A549 (cell line): ENCODE data around the gene UBE2U. TPM values are rescaled to one million over a fixed set of nuclear protein-coding genes. Genes with fewer than 3 reads are reported as not detected.

Experiments used
- ATAC-seq, 2 experiments: fragments of 200-7000 bp in 1 of 2; fragments of >200 bp in 1 of 2; cut with Nextera tagmentation in 1 of 2; cut with Tn5 transposase in 1 of 2; 3 replicates each; pipeline versions ENCODE4 v1.8.0 to v1.9.1; 2018 to 2020; ENCODE audit warnings: mild to moderate bottlenecking in 1 of 2, moderate library complexity in 1 of 2
- CTCF ChIA-PET: fragments of 300-600 bp; sonication (Branson Sonifier 250); formaldehyde crosslinking; extraction: SDS; loops from one replicate; lab custom pipeline; 2021; ENCODE audit warnings: antibody characterized with exemption, inconsistent platforms; lab: Yijun Ruan, JAX
- POLR2A ChIA-PET: fragments of 350-600 bp; formaldehyde crosslinking; extraction: SDS; loops from one replicate; lab custom pipeline; 2021; ENCODE audit warnings: antibody characterized with exemption, inconsistent platforms; lab: Yijun Ruan, JAX
- DNase-seq, 2 experiments: peaks; one replicate each; pipeline versions ENCODE4 v3.0.0 to v3.0.0-alpha.2; 2011 to 2016; ENCODE audit warnings: low read depth in 1 of 2, low spot score in 1 of 2
- FAIRE-seq: peaks from 2 replicates; lab custom pipeline; 2011; peaks lifted over from hg19 to GRCh38; lab: Jason Lieb, UNC
- H3K27ac ChIP-seq, 2 experiments: fragments of >200 bp; sonication (Bioruptor Twin); formaldehyde crosslinking; 3 replicates each; pipeline ENCODE4 v1.5.1; 2016 to 2017
- H3K4me1 ChIP-seq: fragments of >200 bp; sonication (Bioruptor Twin); formaldehyde crosslinking; 3 replicates; pipeline ENCODE4 v1.6.1; 2016
- H3K4me2 ChIP-seq: fragments of >200 bp; sonication (Bioruptor Twin); formaldehyde crosslinking; 3 replicates; pipeline ENCODE4 v1.6.1; 2016
- H3K4me3 ChIP-seq: fragments of >200 bp; sonication (Bioruptor Twin); formaldehyde crosslinking; 3 replicates; pipeline ENCODE4 v1.5.1; 2016
- H3K9me3 ChIP-seq: fragments of >200 bp; sonication (Bioruptor Twin); formaldehyde crosslinking; 3 replicates; pipeline ENCODE4 v1.6.1; 2016
- EP300 ChIP-seq, 2 experiments: fragments of >200 bp; sonication (Bioruptor Twin); formaldehyde crosslinking; IDR thresholded peaks; 2 replicates in 1 of 2; 3 replicates in 1 of 2; pipeline ENCODE4 v1.6.1; 2016 to 2017
- FOSB ChIP-seq: fragments of 250-450 bp; sonication (Bioruptor Pico); IDR thresholded peaks from 2 replicates; pipeline ENCODE4 v1.5.0; 2020; ENCODE audit warnings: mild to moderate bottlenecking, moderate library complexity
- HOXA7 ChIP-seq: fragments of 250-450 bp; sonication (Bioruptor Pico); IDR thresholded peaks from 2 replicates; pipeline ENCODE4 v1.5.0; 2020; ENCODE audit warnings: mild to moderate bottlenecking, moderate library complexity
- HOXB5 ChIP-seq: fragments of 250-450 bp; sonication (Bioruptor Pico); IDR thresholded peaks from 2 replicates; pipeline ENCODE4 v1.5.0; 2020; ENCODE audit warnings: mild to moderate bottlenecking, moderate library complexity
- KDM1A ChIP-seq: fragments of 200-600 bp; sonication (generic); IDR thresholded peaks from 2 replicates; pipeline ENCODE4 v1.6.1; 2016; ENCODE audit warnings: low read depth, mild to moderate bottlenecking
- KDM5A ChIP-seq: fragments of 200-600 bp; sonication (generic); IDR thresholded peaks from 2 replicates; pipeline ENCODE4 v1.6.1; 2016; ENCODE audit warnings: antibody characterized with exemption, mild to moderate bottlenecking
- MAZ ChIP-seq: fragments of 150-350 bp; IDR thresholded peaks from 2 replicates; pipeline ENCODE4 v1.6.1; 2014; ENCODE audit warnings: antibody characterized with exemption, low read depth, low read length, borderline replicate concordance
- NFE2L2 ChIP-seq: fragments of 150-350 bp; conservative IDR thresholded peaks from 2 replicates; pipeline ENCODE4 v1.6.1; 2014; ENCODE audit warnings: low read length
- NPAS2 ChIP-seq: fragments of 250-450 bp; sonication (Bioruptor Pico); IDR thresholded peaks from 2 replicates; pipeline ENCODE4 v1.8.0; 2022; ENCODE audit warnings: mild to moderate bottlenecking, moderate library complexity, borderline replicate concordance
- NR3C1 ChIP-seq: fragments of >200 bp; sonication (Bioruptor Twin); formaldehyde crosslinking; IDR thresholded peaks from 3 replicates; pipeline ENCODE4 v1.6.1; 2017
- PHF8 ChIP-seq: fragments of 200-600 bp; sonication (generic); IDR thresholded peaks from 2 replicates; pipeline ENCODE4 v1.6.1; 2016; ENCODE audit warnings: low read depth, mild to moderate bottlenecking, antibody characterized with exemption, moderate library complexity, borderline replicate concordance
- POLR2AphosphoS2 ChIP-seq: conservative IDR thresholded peaks from 2 replicates; pipeline ENCODE4 v1.6.1; 2012; ENCODE audit warnings: low read length, improper control_type of control experiment, inconsistent platforms
- RAD21 ChIP-seq, 2 experiments: fragments of >200 bp in 1 of 2; sonication (Bioruptor Twin) in 1 of 2; formaldehyde crosslinking in 1 of 2; IDR thresholded peaks in 1 of 2; conservative IDR thresholded peaks in 1 of 2; 2 replicates in 1 of 2; 3 replicates in 1 of 2; pipeline ENCODE4 v1.6.1; 2012 to 2018; ENCODE audit warnings: inconsistent platforms in 1 of 2
- RARB ChIP-seq: fragments of 250-450 bp; sonication (Bioruptor Pico); IDR thresholded peaks from 2 replicates; pipeline ENCODE4 v1.8.0; 2021; ENCODE audit warnings: mild to moderate bottlenecking, moderate library complexity
- SREBF2 ChIP-seq: fragments of 450-650 bp; IDR thresholded peaks from 2 replicates; pipeline ENCODE4 v1.6.1; 2014; ENCODE audit warnings: mild to moderate bottlenecking, moderate library complexity
- TFCP2L1 ChIP-seq: fragments of 250-450 bp; sonication (Bioruptor Pico); IDR thresholded peaks from 2 replicates; pipeline ENCODE4 v1.5.0; 2021; ENCODE audit warnings: mild to moderate bottlenecking
- ZC3H11A ChIP-seq: fragments of 450-650 bp; IDR thresholded peaks from 2 replicates; pipeline ENCODE4 v1.6.1; 2014; ENCODE audit warnings: antibody characterized with exemption, mild to moderate bottlenecking
- WGBS: methylation state at CpG from one replicate; pipeline ENCODE4 v1.1.6; 2017; ENCODE audit errors: missing lambda C conversion rate; 5-methylcytosine and 5-hydroxymethylcytosine counted together
- polyA plus RNA-seq, 4 experiments: library from polyadenylated mRNA; depleted of rRNA in 3 of 4; stranded (reverse); fragments of >200 nt; fragmentation: RNase III in 1 of 4; extraction: RNeasy Plus Mini Kit Qiagen cat#74134 plus additional on column Dnase treatment in 1 of 4; gene quantifications; 2 replicates in 3 of 4; 3 replicates in 1 of 4; pipeline ENCODE4 v1.2.3, GENCODE V29; 2011 to 2017
- TF ChIP-seq, protein P1 (sequence below): fragments of 200-600 bp; sonication (generic); IDR thresholded peaks from 2 replicates; pipeline ENCODE4 v1.6.1; 2016; ENCODE audit warnings: antibody characterized with exemption, mild to moderate bottlenecking, moderate library complexity
- TF ChIP-seq, protein P2 (sequence below): fragments of >200 bp; sonication (Bioruptor Twin); formaldehyde crosslinking; IDR thresholded peaks from 2 replicates; pipeline ENCODE4 v1.6.1; 2016
- TF ChIP-seq, protein P3 (sequence below): fragments of >200 bp; sonication (Bioruptor Twin); formaldehyde crosslinking; IDR thresholded peaks from 3 replicates; pipeline ENCODE4 v1.5.1; 2016
- TF ChIP-seq, protein P4 (sequence below): IDR thresholded peaks from 2 replicates; pipeline ENCODE4 v1.6.1; 2012
- TF ChIP-seq, protein P5 (sequence below): IDR thresholded peaks from 2 replicates; pipeline ENCODE4 v1.6.1; 2012; ENCODE audit warnings: low read depth, borderline replicate concordance
- TF ChIP-seq, protein P6 (sequence below): fragments of 250-450 bp; sonication (Bioruptor Pico); IDR thresholded peaks from 2 replicates; pipeline ENCODE4 v1.5.0; 2020; ENCODE audit warnings: low read depth, mild to moderate bottlenecking, moderate library complexity
- TF ChIP-seq, protein P7 (sequence below): fragments of 150-350 bp; IDR thresholded peaks from 2 replicates; pipeline ENCODE4 v1.6.1; 2014; ENCODE audit warnings: low read depth, mild to moderate bottlenecking, low read length

The UBE2U gene
- polyA plus RNA-seq, 2 of the 4 experiments (the other 2 are of a cell fraction): not detected

DNA sequence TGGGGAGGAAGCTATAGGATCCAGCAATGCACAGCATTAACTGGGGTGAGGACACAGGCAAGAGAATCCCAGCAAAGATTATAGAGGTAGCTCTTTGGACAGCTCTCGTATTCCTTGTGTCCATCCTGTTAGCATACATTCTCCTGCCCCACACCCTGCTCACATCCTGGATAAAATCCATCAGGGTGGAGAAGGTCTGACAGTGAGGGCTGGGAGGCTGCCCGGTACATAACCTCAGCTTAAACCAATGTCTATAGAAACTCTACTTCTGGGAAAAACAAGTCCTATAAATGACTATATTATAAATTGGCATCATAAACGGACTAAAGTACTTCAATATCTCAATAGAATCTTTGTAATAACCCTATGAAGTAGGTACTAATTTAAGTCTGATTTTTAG is 36.8 kb upstream of the UBE2U start (continued):
- no peak for TF ChIP-seq POLR2AphosphoS2
- TF ChIP-seq NPAS2 (CRISPR knock-in tag): no peak
- TF ChIP-seq, protein P1, sequence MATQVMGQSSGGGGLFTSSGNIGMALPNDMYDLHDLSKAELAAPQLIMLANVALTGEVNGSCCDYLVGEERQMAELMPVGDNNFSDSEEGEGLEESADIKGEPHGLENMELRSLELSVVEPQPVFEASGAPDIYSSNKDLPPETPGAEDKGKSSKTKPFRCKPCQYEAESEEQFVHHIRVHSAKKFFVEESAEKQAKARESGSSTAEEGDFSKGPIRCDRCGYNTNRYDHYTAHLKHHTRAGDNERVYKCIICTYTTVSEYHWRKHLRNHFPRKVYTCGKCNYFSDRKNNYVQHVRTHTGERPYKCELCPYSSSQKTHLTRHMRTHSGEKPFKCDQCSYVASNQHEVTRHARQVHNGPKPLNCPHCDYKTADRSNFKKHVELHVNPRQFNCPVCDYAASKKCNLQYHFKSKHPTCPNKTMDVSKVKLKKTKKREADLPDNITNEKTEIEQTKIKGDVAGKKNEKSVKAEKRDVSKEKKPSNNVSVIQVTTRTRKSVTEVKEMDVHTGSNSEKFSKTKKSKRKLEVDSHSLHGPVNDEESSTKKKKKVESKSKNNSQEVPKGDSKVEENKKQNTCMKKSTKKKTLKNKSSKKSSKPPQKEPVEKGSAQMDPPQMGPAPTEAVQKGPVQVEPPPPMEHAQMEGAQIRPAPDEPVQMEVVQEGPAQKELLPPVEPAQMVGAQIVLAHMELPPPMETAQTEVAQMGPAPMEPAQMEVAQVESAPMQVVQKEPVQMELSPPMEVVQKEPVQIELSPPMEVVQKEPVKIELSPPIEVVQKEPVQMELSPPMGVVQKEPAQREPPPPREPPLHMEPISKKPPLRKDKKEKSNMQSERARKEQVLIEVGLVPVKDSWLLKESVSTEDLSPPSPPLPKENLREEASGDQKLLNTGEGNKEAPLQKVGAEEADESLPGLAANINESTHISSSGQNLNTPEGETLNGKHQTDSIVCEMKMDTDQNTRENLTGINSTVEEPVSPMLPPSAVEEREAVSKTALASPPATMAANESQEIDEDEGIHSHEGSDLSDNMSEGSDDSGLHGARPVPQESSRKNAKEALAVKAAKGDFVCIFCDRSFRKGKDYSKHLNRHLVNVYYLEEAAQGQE: no peak
- no peak for TF ChIP-seq HOXB5
- no peak for TF ChIP-seq NFE2L2

DNA sequence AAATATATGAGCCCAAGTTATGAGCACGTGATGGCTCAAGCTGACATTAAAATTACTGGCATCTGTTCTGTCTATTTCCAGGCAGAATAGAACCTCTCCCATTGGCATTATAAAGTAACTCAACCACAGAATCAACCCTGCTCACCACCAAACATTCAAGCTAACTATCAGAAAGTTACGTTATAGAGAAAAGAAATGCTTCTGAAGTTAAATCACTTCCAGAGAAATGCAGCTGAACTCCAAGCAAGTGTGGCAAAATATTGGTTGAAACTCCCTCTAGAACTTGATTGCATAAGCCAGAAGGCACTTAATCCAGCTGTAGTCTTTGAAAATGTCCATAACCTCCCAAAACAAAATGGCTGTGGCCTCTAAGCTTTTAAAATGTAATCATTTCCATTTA is 36.2 kb upstream of the UBE2U start:
- 90% methylated on average over 2 of the region's 2 CpGs for WGBS
- H3K9me3 ChIP-seq: peaks cover 3% of the 10 kb centered on the region; the same call in 1 of the 3 replicates
- CTCF ChIA-PET: interaction anchor here (1.5 to 1.8 kb wide), 2 partner anchors 9 to 75 kb away, joined by 3 to 5 read pairs; no protein-coding TSS in a partner anchor
- TF ChIP-seq KDM1A: no peak
- TF ChIP-seq, protein P2, sequence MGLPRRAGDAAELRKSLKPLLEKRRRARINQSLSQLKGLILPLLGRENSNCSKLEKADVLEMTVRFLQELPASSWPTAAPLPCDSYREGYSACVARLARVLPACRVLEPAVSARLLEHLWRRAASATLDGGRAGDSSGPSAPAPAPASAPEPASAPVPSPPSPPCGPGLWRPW: no peak
- TF ChIP-seq, protein P3, sequence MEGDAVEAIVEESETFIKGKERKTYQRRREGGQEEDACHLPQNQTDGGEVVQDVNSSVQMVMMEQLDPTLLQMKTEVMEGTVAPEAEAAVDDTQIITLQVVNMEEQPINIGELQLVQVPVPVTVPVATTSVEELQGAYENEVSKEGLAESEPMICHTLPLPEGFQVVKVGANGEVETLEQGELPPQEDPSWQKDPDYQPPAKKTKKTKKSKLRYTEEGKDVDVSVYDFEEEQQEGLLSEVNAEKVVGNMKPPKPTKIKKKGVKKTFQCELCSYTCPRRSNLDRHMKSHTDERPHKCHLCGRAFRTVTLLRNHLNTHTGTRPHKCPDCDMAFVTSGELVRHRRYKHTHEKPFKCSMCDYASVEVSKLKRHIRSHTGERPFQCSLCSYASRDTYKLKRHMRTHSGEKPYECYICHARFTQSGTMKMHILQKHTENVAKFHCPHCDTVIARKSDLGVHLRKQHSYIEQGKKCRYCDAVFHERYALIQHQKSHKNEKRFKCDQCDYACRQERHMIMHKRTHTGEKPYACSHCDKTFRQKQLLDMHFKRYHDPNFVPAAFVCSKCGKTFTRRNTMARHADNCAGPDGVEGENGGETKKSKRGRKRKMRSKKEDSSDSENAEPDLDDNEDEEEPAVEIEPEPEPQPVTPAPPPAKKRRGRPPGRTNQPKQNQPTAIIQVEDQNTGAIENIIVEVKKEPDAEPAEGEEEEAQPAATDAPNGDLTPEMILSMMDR: no peak
- no peak for TF ChIP-seq NR3C1
- no peak for TF ChIP-seq EP300 (IDR thresholded peaks at IDR 0.05)
- no peak for TF ChIP-seq HOXA7 (CRISPR knock-in tag)
- TF ChIP-seq RAD21 (conservative IDR thresholded peaks at IDR 0.05 in 1 of 2, IDR thresholded peaks at IDR 0.05 in 1 of 2): no peak
- TF ChIP-seq KDM5A: no peak
- no peak for TF ChIP-seq HOXB5
- TF ChIP-seq RARB (CRISPR knock-in tag): no peak
- TF ChIP-seq ZC3H11A: no peak
- TF ChIP-seq, protein P4, sequence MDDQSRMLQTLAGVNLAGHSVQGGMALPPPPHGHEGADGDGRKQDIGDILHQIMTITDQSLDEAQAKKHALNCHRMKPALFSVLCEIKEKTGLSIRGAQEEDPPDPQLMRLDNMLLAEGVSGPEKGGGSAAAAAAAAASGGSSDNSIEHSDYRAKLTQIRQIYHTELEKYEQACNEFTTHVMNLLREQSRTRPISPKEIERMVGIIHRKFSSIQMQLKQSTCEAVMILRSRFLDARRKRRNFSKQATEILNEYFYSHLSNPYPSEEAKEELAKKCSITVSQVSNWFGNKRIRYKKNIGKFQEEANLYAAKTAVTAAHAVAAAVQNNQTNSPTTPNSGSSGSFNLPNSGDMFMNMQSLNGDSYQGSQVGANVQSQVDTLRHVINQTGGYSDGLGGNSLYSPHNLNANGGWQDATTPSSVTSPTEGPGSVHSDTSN: no peak
- TF ChIP-seq TFCP2L1 (CRISPR knock-in tag): no peak
- H3K4me3 ChIP-seq: no peak overlapping the region
- H3K4me1 ChIP-seq: peaks cover 12% of the 10 kb centered on the region
- H3K4me2 ChIP-seq: no peak overlapping the region
- POLR2A ChIA-PET: no interaction called here
- ATAC-seq: no peak
- H3K27ac ChIP-seq: no peak overlapping the region
- DNase-seq: no peak
- FAIRE-seq: no peak

DNA sequence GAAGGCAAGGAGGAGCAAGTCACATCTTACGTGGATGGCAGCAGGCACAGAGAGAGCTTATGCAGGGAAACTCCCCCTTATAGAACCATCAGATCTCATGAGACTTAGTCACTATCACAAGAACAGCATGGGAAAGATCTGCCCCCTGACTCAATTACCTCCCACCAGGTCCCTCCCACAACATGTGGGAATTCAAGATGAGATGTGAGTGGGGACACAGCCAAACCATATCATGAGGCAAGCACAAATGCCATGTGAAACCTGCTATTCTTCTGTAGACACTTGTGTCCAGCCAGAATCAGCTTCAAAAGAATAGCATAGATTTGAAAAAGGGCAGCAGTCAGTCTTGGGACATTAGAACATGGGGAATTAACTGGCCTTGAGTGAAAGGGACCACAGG is 32.2 kb upstream of the UBE2U start:
- 75% methylated on average over 1 of the region's 1 CpG for WGBS
- DNase-seq (no peak), FAIRE-seq (no peak), ATAC-seq (no peak)
- Histone ChIP-seq H3K4me2 (peak overlapping the region; percentile 55), H3K4me1 (peaks cover 28% of the 10 kb centered on the region), H3K9me3 (peaks cover 3% of the 10 kb centered on the region; the same call in 1 of the 3 replicates), H3K27ac (peak overlapping the region; percentile 48 to 66; a peak in 4 of 6 replicates), H3K4me3 (no peak overlapping the region)
- TF ChIP-seq HOXB5 (no peak), FOSB (CRISPR knock-in tag) (no peak), TFCP2L1 (CRISPR knock-in tag) (no peak), ZC3H11A (no peak), NPAS2 (CRISPR knock-in tag) (no peak), MAZ (no peak), SREBF2 (no peak), PHF8 (no peak)
- TF ChIP-seq, protein P5, sequence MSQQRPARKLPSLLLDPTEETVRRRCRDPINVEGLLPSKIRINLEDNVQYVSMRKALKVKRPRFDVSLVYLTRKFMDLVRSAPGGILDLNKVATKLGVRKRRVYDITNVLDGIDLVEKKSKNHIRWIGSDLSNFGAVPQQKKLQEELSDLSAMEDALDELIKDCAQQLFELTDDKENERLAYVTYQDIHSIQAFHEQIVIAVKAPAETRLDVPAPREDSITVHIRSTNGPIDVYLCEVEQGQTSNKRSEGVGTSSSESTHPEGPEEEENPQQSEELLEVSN: no peak
- TF ChIP-seq, protein P6, sequence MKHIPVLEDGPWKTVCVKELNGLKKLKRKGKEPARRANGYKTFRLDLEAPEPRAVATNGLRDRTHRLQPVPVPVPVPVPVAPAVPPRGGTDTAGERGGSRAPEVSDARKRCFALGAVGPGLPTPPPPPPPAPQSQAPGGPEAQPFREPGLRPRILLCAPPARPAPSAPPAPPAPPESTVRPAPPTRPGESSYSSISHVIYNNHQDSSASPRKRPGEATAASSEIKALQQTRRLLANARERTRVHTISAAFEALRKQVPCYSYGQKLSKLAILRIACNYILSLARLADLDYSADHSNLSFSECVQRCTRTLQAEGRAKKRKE (CRISPR knock-in tag): no peak
- TF ChIP-seq, protein P7, sequence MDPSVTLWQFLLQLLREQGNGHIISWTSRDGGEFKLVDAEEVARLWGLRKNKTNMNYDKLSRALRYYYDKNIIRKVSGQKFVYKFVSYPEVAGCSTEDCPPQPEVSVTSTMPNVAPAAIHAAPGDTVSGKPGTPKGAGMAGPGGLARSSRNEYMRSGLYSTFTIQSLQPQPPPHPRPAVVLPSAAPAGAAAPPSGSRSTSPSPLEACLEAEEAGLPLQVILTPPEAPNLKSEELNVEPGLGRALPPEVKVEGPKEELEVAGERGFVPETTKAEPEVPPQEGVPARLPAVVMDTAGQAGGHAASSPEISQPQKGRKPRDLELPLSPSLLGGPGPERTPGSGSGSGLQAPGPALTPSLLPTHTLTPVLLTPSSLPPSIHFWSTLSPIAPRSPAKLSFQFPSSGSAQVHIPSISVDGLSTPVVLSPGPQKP: no peak
- ChIA-PET CTCF (no interaction called here), POLR2A (no interaction called here)
